Immature natural killer cell (primary cell): ENCODE results near the gene CREG1. TPM values are rescaled to one million over a fixed set of nuclear protein-coding genes. Genes with fewer than 3 reads are reported as not detected.

Source experiments
- DNase-seq, 3 donors: peaks; one replicate each; pipeline ENCODE4 v3.0.0; 2022; ENCODE audit warnings: mixed read lengths in 1 of 3
- H3K27ac Mint-ChIP-seq, 6 donors: one replicate each; pipeline ENCODE4 v1.8.0; 2020; ENCODE audit warnings: mixed read lengths in 6 of 6, mild to moderate bottlenecking in 5 of 6, inconsistent platforms in 4 of 6, moderate library complexity in 3 of 6
- H3K27me3 Mint-ChIP-seq, 3 donors: one replicate each; pipeline ENCODE4 v1.8.0; 2020 to 2021; ENCODE audit warnings: low read depth in 3 of 3, mild to moderate bottlenecking in 3 of 3, mixed read lengths in 3 of 3, moderate library complexity in 3 of 3, inconsistent platforms in 1 of 3
- H3K36me3 Mint-ChIP-seq, 3 donors: one replicate each; pipeline ENCODE4 v1.8.0; 2020; ENCODE audit warnings: mixed read lengths in 3 of 3, inconsistent platforms in 2 of 3, mild to moderate bottlenecking in 2 of 3
- H3K4me1 Mint-ChIP-seq, 2 donors: one replicate each; pipeline ENCODE4 v1.8.0; 2020; ENCODE audit warnings: inconsistent platforms in 2 of 2, mild to moderate bottlenecking in 2 of 2, mixed read lengths in 2 of 2, moderate library complexity in 1 of 2
- H3K4me3 Mint-ChIP-seq, 5 donors: one replicate each; pipeline ENCODE4 v1.8.0; 2020; ENCODE audit warnings: mild to moderate bottlenecking in 5 of 5, mixed read lengths in 5 of 5, inconsistent platforms in 3 of 5, moderate library complexity in 3 of 5
- H3K9me3 Mint-ChIP-seq, 6 donors: one replicate each; pipeline ENCODE4 v1.8.0; 2020; ENCODE audit warnings: mild to moderate bottlenecking in 6 of 6, mixed read lengths in 6 of 6, inconsistent platforms in 4 of 6, moderate library complexity in 3 of 6
- polyA plus RNA-seq, 3 donors: library from polyadenylated mRNA; unstranded; fragments of 300-500 nt; fragmentation: Illumina TruSeq; gene quantifications; one replicate each; pipeline ENCODE4 v1.2.3, GENCODE V29; 2021

The CREG1 gene
- polyA plus RNA-seq, 3 donors from 2014 or later = 12.4 to 18.0 (median 14.7) TPM

GRCh38 chr1:167554028-167554779 is 642 bp upstream of the CREG1 start:
- peak overlapping the region; percentile 88 to 96 (median 93) for H3K4me3 Mint-ChIP-seq
- no peaks in the 10 kb centered on the region for H3K36me3 Mint-ChIP-seq
- peaks cover 2 to 5% (median 2%) of the 10 kb centered on the region in 3 donors for H3K27me3 Mint-ChIP-seq
- H3K27ac Mint-ChIP-seq = peak overlapping the region in 5 of 6 donors; percentile 54 to 88 (median 67)
- peaks cover 17 to 23% of the 10 kb centered on the region in 2 donors for H3K4me1 Mint-ChIP-seq
- DNase-seq = no peak
- H3K9me3 Mint-ChIP-seq = no peaks in the 10 kb centered on the region

GRCh38 chr1:167551362-167551761 is 2.2 kb downstream of the CREG1 start:
- Mint-ChIP-seq H3K4me3 (peak overlapping the region in 3 of 5 donors; percentile 17 to 87 (median 18)), H3K27me3 (peaks cover 0 to 5% (median 2%) of the 10 kb centered on the region in 3 donors), H3K9me3 (no peaks in the 10 kb centered on the region), H3K27ac (no peak overlapping the region), H3K36me3 (peaks cover 4 to 8% (median 5%) of the 10 kb centered on the region in 3 donors), H3K4me1 (peaks cover 17 to 23% of the 10 kb centered on the region in 2 donors)
- no peak for DNase-seq

- Mint-ChIP-seq H3K27me3 (peaks cover 0 to 5% (median 0%) of the 10 kb centered on the region in 3 donors), H3K4me3 (no peak overlapping the region), H3K4me1 (peaks cover 0 to 9% of the 10 kb centered on the region in 2 donors), H3K36me3 (peaks cover 4 to 9% (median 8%) of the 10 kb centered on the region in 3 donors), H3K9me3 (no peaks in the 10 kb centered on the region), H3K27ac (no peak overlapping the region)
- no peak for DNase-seq
Observed at GRCh38 chr1:167548059-167548932, 5.3 kb downstream of the CREG1 start.

- Mint-ChIP-seq H3K9me3 (no peaks in the 10 kb centered on the region), H3K27ac (no peak overlapping the region), H3K36me3 (peaks cover 4 to 14% (median 9%) of the 10 kb centered on the region in 3 donors), H3K4me1 (no peaks in the 10 kb centered on the region), H3K4me3 (no peak overlapping the region), H3K27me3 (peaks cover 0 to 6% (median 0%) of the 10 kb centered on the region in 3 donors)
- DNase-seq = no peak
Observed at GRCh38 chr1:167546935-167547334, 6.6 kb downstream of the CREG1 start.

GRCh38 chr1:167545349-167545748 is 8.2 kb downstream of the CREG1 start:
- no peak overlapping the region for H3K27ac Mint-ChIP-seq
- H3K36me3 Mint-ChIP-seq = peaks cover 4 to 14% (median 9%) of the 10 kb centered on the region in 3 donors
- no peak for DNase-seq
- no peak overlapping the region for H3K4me3 Mint-ChIP-seq
- peaks cover 0 to 6% (median 0%) of the 10 kb centered on the region in 3 donors for H3K27me3 Mint-ChIP-seq
- peaks cover 0 to 2% of the 10 kb centered on the region in 2 donors for H3K4me1 Mint-ChIP-seq
- H3K9me3 Mint-ChIP-seq = no peaks in the 10 kb centered on the region

GRCh38 chr1:167544447-167545093 is 9.0 kb downstream of the CREG1 start:
- Mint-ChIP-seq H3K27me3 (peaks cover 0 to 5% (median 0%) of the 10 kb centered on the region in 3 donors), H3K27ac (no peak overlapping the region), H3K36me3 (peaks cover 4 to 14% (median 9%) of the 10 kb centered on the region in 3 donors), H3K4me1 (peaks cover 0 to 3% of the 10 kb centered on the region in 2 donors), H3K4me3 (no peak overlapping the region), H3K9me3 (no peaks in the 10 kb centered on the region)
- no peak for DNase-seq

GRCh38 chr1:167543199-167543990 is 10.2 kb downstream of the CREG1 start:
- Mint-ChIP-seq H3K4me1 (peaks cover 0 to 3% of the 10 kb centered on the region in 2 donors), H3K27ac (no peak overlapping the region), H3K9me3 (no peaks in the 10 kb centered on the region)

GRCh38 chr1:167542109-167543032 is 11.2 kb downstream of the CREG1 start:
- Mint-ChIP-seq H3K9me3 (no peaks in the 10 kb centered on the region), H3K36me3 (peaks cover 4 to 12% (median 9%) of the 10 kb centered on the region in 3 donors), H3K4me3 (no peak overlapping the region), H3K27ac (no peak overlapping the region), H3K4me1 (peaks cover 0 to 3% of the 10 kb centered on the region in 2 donors), H3K27me3 (peaks cover 0 to 5% (median 0%) of the 10 kb centered on the region in 3 donors)
- no peak for DNase-seq

More at GRCh38 chr1:167543199-167543990, 10.2 kb downstream of the CREG1 start:
- Mint-ChIP-seq H3K4me3 (no peak overlapping the region), H3K27me3 (peaks cover 0 to 5% (median 0%) of the 10 kb centered on the region in 3 donors), H3K36me3 (peaks cover 4 to 14% (median 9%) of the 10 kb centered on the region in 3 donors)
- DNase-seq = no peak

- Mint-ChIP-seq H3K36me3 (peaks cover 0 to 6% (median 3%) of the 10 kb centered on the region in 3 donors), H3K9me3 (no peaks in the 10 kb centered on the region), H3K4me1 (peaks cover 0 to 3% of the 10 kb centered on the region in 2 donors), H3K27ac (no peak overlapping the region), H3K27me3 (peaks cover 0 to 6% (median 0%) of the 10 kb centered on the region in 3 donors), H3K4me3 (no peak overlapping the region)
- no peak for DNase-seq
Observed at GRCh38 chr1:167541610-167542009, 12.0 kb downstream of the CREG1 start.

GRCh38 chr1:167541003-167541402 is 12.6 kb downstream of the CREG1 start:
- Mint-ChIP-seq H3K27ac (no peak overlapping the region), H3K36me3 (peaks cover 0 to 6% (median 3%) of the 10 kb centered on the region in 3 donors), H3K27me3 (peaks cover 0 to 6% (median 0%) of the 10 kb centered on the region in 3 donors), H3K9me3 (no peaks in the 10 kb centered on the region), H3K4me3 (no peak overlapping the region), H3K4me1 (peaks cover 0 to 3% of the 10 kb centered on the region in 2 donors)
- no peak for DNase-seq

GRCh38 chr1:167538657-167539056 is 14.9 kb downstream of the CREG1 start:
- no peaks in the 10 kb centered on the region for H3K9me3 Mint-ChIP-seq

GRCh38 chr1:167533851-167534300 is 19.7 kb downstream of the CREG1 start:
- Mint-ChIP-seq H3K4me1 (peaks cover 0 to 2% of the 10 kb centered on the region in 2 donors), H3K4me3 (no peak overlapping the region), H3K27me3 (peaks cover 0 to 4% (median 2%) of the 10 kb centered on the region in 3 donors), H3K9me3 (no peaks in the 10 kb centered on the region), H3K27ac (no peak overlapping the region), H3K36me3 (no peaks in the 10 kb centered on the region)
- DNase-seq = peak; percentile 61 to 69 (median 69)

More at GRCh38 chr1:167538657-167539056, 14.9 kb downstream of the CREG1 start:
- no peak for DNase-seq
- Mint-ChIP-seq H3K27me3 (peaks cover 0 to 9% (median 0%) of the 10 kb centered on the region in 3 donors), H3K36me3 (peaks cover 0 to 6% (median 0%) of the 10 kb centered on the region in 3 donors), H3K4me3 (no peak overlapping the region), H3K27ac (no peak overlapping the region), H3K4me1 (peaks cover 0 to 3% of the 10 kb centered on the region in 2 donors)
